Measurements from ENCODE around the gene TRPM8.

The TRPM8 gene

GRCh38 chr2:234006501-234006900 is 89.3 kb downstream of the TRPM8 start:
- in situ Hi-C loops (cut with HindIII; ENCODE audit: low pct_ligation_motif_present, low sequenced_read_pairs) = no loop called here
- Histone ChIP-seq H3K36me3 (replicated peaks) (no peaks in the 10 kb centered on the region), H3K27ac (no peak overlapping the region), H3K4me3 (ENCODE audit: low read depth, low read length) (no peak overlapping the region), H3K27me3 (replicated peaks) (no peaks in the 10 kb centered on the region)
- no peak for TF ChIP-seq CTCF (IDR thresholded peaks at IDR 0.05; ENCODE audit: low read depth, low read length, missing control alignments)
- no peak for DNase-seq

GRCh38 chr2:234014427-234014826 is 97.3 kb downstream of the TRPM8 start:
- in situ Hi-C loops (cut with HindIII; ENCODE audit: low pct_ligation_motif_present, low sequenced_read_pairs) = no loop called here
- H3K4me3 ChIP-seq (ENCODE audit: low read depth, low read length) = no peak overlapping the region
- no peak overlapping the region for H3K27ac ChIP-seq
- no peak for DNase-seq
- TF ChIP-seq CTCF (IDR thresholded peaks at IDR 0.05; ENCODE audit: low read depth, low read length, missing control alignments) = no peak
- H3K27me3 ChIP-seq (replicated peaks) = no peaks in the 10 kb centered on the region
- H3K36me3 ChIP-seq (replicated peaks) = no peaks in the 10 kb centered on the region

- Histone ChIP-seq H3K36me3 (replicated peaks) (no peaks in the 10 kb centered on the region), H3K27ac (no peak overlapping the region), H3K4me3 (ENCODE audit: low read depth, low read length) (no peak overlapping the region), H3K27me3 (replicated peaks) (no peaks in the 10 kb centered on the region)
- no peak for DNase-seq
- in situ Hi-C loops (cut with HindIII; ENCODE audit: low pct_ligation_motif_present, low sequenced_read_pairs) = no loop called here
- no peak for TF ChIP-seq CTCF (IDR thresholded peaks at IDR 0.05; ENCODE audit: low read depth, low read length, missing control alignments)
These were observed 98.7 kb downstream of the TRPM8 start for GRCh38 chr2:234015861-234016260.

- Histone ChIP-seq H3K4me3 (ENCODE audit: low read depth, low read length) (no peak overlapping the region), H3K36me3 (replicated peaks) (no peaks in the 10 kb centered on the region), H3K27ac (no peak overlapping the region), H3K27me3 (replicated peaks) (no peaks in the 10 kb centered on the region)
- in situ Hi-C loops (cut with HindIII; ENCODE audit: low pct_ligation_motif_present, low sequenced_read_pairs) = no loop called here
- TF ChIP-seq CTCF (IDR thresholded peaks at IDR 0.05; ENCODE audit: low read depth, low read length, missing control alignments) = no peak
- DNase-seq = no peak
These were observed 102.7 kb downstream of the TRPM8 start for GRCh38 chr2:234019896-234020295.

- Histone ChIP-seq H3K27me3 (replicated peaks) (no peaks in the 10 kb centered on the region), H3K4me3 (ENCODE audit: low read depth, low read length) (no peak overlapping the region), H3K27ac (no peak overlapping the region), H3K36me3 (replicated peaks) (no peaks in the 10 kb centered on the region)
- TF ChIP-seq CTCF (IDR thresholded peaks at IDR 0.05; ENCODE audit: low read depth, low read length, missing control alignments) = no peak
- in situ Hi-C loops (cut with HindIII; ENCODE audit: low pct_ligation_motif_present, low sequenced_read_pairs) = no loop called here
- DNase-seq = no peak
These were observed 103.2 kb downstream of the TRPM8 start for GRCh38 chr2:234020332-234020731.

- in situ Hi-C loops (cut with HindIII; ENCODE audit: low pct_ligation_motif_present, low sequenced_read_pairs) = no loop called here
- no peak for DNase-seq
- Histone ChIP-seq H3K27ac (no peak overlapping the region), H3K36me3 (replicated peaks) (no peaks in the 10 kb centered on the region), H3K27me3 (replicated peaks) (no peaks in the 10 kb centered on the region), H3K4me3 (ENCODE audit: low read depth, low read length) (no peak overlapping the region)
- TF ChIP-seq CTCF (IDR thresholded peaks at IDR 0.05; ENCODE audit: low read depth, low read length, missing control alignments) = no peak
These were observed 105.3 kb downstream of the TRPM8 start for GRCh38 chr2:234022424-234022823.
